Neural cell (in vitro differentiated cells): ENCODE measurements around the gene SPDYE5.
"Not testable (repeated sequence)": the region's sequence is repeated elsewhere in the genome, so short reads cannot be mapped to it uniquely, and the experiment has no call there.

Source experiments
- MXI1 ChIP-seq: fragments of 450-650 bp; conservative IDR thresholded peaks from 2 replicates; pipeline ENCODE4 v1.6.1; 2014; ENCODE audit warnings: antibody characterized with exemption, mild to moderate bottlenecking; ENCODE audit not compliant: poor library complexity, severe bottlenecking
- RAD21 ChIP-seq: fragments of 450-650 bp; conservative IDR thresholded peaks from 2 replicates; pipeline ENCODE4 v1.6.1; 2014; ENCODE audit warnings: antibody characterized with exemption, mild to moderate bottlenecking, moderate library complexity
- TF ChIP-seq, protein P1 (sequence below): fragments of 450-650 bp; IDR thresholded peaks from 2 replicates; pipeline ENCODE4 v1.5.1; 2014; ENCODE audit warnings: antibody characterized with exemption, mild to moderate bottlenecking, moderate library complexity; ENCODE audit not compliant: poor library complexity, severe bottlenecking

DNA sequence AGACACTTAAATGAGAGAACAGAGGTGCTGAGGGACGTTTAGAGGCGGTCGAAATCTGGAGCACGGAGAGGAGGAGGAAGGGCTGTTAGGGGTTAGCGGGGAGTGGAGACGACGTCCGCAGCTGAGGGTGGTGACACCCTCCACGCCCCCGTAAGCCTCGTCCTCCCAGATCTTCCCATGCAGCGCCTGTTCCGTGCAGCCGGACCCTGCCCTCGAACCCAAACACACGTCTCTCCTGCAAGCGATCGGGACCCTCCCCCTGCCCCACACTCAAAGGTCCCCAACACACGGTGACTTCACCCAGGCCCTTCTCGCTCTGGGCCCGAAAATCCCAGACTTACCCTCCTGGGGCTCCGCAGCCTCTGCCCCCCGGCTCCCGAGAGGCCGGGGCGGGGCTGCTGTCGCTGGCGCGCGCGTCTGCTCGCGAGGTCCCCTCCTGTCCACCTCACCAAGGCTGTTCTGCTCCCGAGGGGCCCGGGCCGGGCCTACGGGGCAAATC lies 35.2 kb downstream of the SPDYE5 start:
- TF ChIP-seq, protein P1, sequence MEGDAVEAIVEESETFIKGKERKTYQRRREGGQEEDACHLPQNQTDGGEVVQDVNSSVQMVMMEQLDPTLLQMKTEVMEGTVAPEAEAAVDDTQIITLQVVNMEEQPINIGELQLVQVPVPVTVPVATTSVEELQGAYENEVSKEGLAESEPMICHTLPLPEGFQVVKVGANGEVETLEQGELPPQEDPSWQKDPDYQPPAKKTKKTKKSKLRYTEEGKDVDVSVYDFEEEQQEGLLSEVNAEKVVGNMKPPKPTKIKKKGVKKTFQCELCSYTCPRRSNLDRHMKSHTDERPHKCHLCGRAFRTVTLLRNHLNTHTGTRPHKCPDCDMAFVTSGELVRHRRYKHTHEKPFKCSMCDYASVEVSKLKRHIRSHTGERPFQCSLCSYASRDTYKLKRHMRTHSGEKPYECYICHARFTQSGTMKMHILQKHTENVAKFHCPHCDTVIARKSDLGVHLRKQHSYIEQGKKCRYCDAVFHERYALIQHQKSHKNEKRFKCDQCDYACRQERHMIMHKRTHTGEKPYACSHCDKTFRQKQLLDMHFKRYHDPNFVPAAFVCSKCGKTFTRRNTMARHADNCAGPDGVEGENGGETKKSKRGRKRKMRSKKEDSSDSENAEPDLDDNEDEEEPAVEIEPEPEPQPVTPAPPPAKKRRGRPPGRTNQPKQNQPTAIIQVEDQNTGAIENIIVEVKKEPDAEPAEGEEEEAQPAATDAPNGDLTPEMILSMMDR: not testable (repeated sequence)
- TF ChIP-seq RAD21, MXI1: not testable (repeated sequence)
